Measurements from ENCODE around the gene SPG21. TPM values are rescaled to one million over a fixed set of nuclear protein-coding genes. Genes with fewer than 3 reads are reported as not detected.

Gene SPG21
- polyA plus RNA-seq, 1 experiment = 101 TPM

DNA sequence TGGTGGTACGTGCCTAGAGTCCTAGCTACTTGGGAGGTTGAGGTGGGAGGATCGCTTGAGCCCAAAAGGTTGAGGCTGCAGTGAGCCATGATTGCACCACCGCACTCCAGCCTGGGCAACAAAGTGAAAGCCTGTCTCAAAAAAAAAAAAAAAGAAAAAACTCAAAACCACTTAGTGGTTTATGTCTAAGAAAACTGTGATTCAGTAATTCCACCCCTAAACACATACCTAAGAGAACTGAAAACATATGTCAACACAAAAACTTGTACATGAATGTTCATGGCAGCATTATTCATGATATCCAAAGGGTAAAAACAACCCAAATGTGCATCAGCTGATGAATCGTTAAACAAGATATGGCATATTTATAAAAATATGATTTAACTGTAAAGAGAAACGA is 14.3 kb downstream of the SPG21 start:
- Histone ChIP-seq H3K27me3 (ENCODE audit: control insufficient read depth, insufficient read depth, low read length) (no peaks in the 10 kb centered on the region), H3K27ac (ENCODE audit: low read depth, low read length) (no peak overlapping the region), H3K9me3 (ENCODE audit: control insufficient read depth, insufficient read depth, low read length) (no peaks in the 10 kb centered on the region), H3K4me3 (ENCODE audit: low read depth, low read length) (no peak overlapping the region)
- no peak for DNase-seq (ENCODE audit: low read depth, low spot score)
- POLR2A ChIA-PET = no interaction called here
- CTCF ChIA-PET = no interaction called here
- TF ChIP-seq, protein P1, sequence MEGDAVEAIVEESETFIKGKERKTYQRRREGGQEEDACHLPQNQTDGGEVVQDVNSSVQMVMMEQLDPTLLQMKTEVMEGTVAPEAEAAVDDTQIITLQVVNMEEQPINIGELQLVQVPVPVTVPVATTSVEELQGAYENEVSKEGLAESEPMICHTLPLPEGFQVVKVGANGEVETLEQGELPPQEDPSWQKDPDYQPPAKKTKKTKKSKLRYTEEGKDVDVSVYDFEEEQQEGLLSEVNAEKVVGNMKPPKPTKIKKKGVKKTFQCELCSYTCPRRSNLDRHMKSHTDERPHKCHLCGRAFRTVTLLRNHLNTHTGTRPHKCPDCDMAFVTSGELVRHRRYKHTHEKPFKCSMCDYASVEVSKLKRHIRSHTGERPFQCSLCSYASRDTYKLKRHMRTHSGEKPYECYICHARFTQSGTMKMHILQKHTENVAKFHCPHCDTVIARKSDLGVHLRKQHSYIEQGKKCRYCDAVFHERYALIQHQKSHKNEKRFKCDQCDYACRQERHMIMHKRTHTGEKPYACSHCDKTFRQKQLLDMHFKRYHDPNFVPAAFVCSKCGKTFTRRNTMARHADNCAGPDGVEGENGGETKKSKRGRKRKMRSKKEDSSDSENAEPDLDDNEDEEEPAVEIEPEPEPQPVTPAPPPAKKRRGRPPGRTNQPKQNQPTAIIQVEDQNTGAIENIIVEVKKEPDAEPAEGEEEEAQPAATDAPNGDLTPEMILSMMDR (IDR thresholded peaks at IDR 0.05; ENCODE audit: low read depth, low read length) = no peak

GRCh38 chr15:64970698-64971097 is 19.0 kb downstream of the SPG21 start:
- POLR2A ChIA-PET = no interaction called here
- CTCF ChIA-PET = no interaction called here

GRCh38 chr15:64969401-64969800 is 20.3 kb downstream of the SPG21 start:
- H3K27me3 ChIP-seq (ENCODE audit: control insufficient read depth, insufficient read depth, low read length) = no peaks in the 10 kb centered on the region
- ChIA-PET CTCF (no interaction called here), POLR2A (no interaction called here)
- no peak overlapping the region for H3K27ac ChIP-seq (ENCODE audit: low read depth, low read length)
- TF ChIP-seq, protein P1 (IDR thresholded peaks at IDR 0.05; ENCODE audit: low read depth, low read length) = no peak
- DNase-seq (ENCODE audit: low read depth, low spot score) = no peak
- no peaks in the 10 kb centered on the region for H3K9me3 ChIP-seq (ENCODE audit: control insufficient read depth, insufficient read depth, low read length)
- H3K4me3 ChIP-seq (ENCODE audit: low read depth, low read length) = no peak overlapping the region

More at GRCh38 chr15:64970698-64971097, 19.0 kb downstream of the SPG21 start:
- Histone ChIP-seq H3K9me3 (ENCODE audit: control insufficient read depth, insufficient read depth, low read length) (no peaks in the 10 kb centered on the region), H3K27ac (ENCODE audit: low read depth, low read length) (no peak overlapping the region), H3K4me3 (ENCODE audit: low read depth, low read length) (no peak overlapping the region), H3K27me3 (ENCODE audit: control insufficient read depth, insufficient read depth, low read length) (no peaks in the 10 kb centered on the region)
- no peak for DNase-seq (ENCODE audit: low read depth, low spot score)
- TF ChIP-seq, protein P1 (IDR thresholded peaks at IDR 0.05; ENCODE audit: low read depth, low read length) = no peak

GRCh38 chr15:64961013-64961412 is 28.7 kb downstream of the SPG21 start:
- POLR2A ChIA-PET = interaction anchor here (0.5 to 0.6 kb wide), 2 partner anchors 64 to 129 kb away, joined by 3 to 4 read pairs; no protein-coding TSS in a partner anchor
- Histone ChIP-seq H3K27ac (ENCODE audit: low read depth, low read length) (no peak overlapping the region), H3K9me3 (ENCODE audit: control insufficient read depth, insufficient read depth, low read length) (no peaks in the 10 kb centered on the region), H3K27me3 (ENCODE audit: control insufficient read depth, insufficient read depth, low read length) (no peaks in the 10 kb centered on the region), H3K4me3 (ENCODE audit: low read depth, low read length) (no peak overlapping the region)
- TF ChIP-seq, protein P1 (IDR thresholded peaks at IDR 0.05; ENCODE audit: low read depth, low read length) = no peak
- CTCF ChIA-PET = no interaction called here
- no peak for DNase-seq (ENCODE audit: low read depth, low spot score)

GRCh38 chr15:64960153-64960552 is 29.6 kb downstream of the SPG21 start:
- H3K27ac ChIP-seq (ENCODE audit: low read depth, low read length) = no peak overlapping the region
- no peak overlapping the region for H3K4me3 ChIP-seq (ENCODE audit: low read depth, low read length)
- TF ChIP-seq, protein P1 (IDR thresholded peaks at IDR 0.05; ENCODE audit: low read depth, low read length) = no peak
- no peak for DNase-seq (ENCODE audit: low read depth, low spot score)
- ChIA-PET POLR2A (interaction anchor here (0.6 kb wide), 1 partner anchor 65 kb away, joined by 4 read pairs; no protein-coding TSS in a partner anchor), CTCF (no interaction called here)
- H3K9me3 ChIP-seq (ENCODE audit: control insufficient read depth, insufficient read depth, low read length) = no peaks in the 10 kb centered on the region
- H3K27me3 ChIP-seq (ENCODE audit: control insufficient read depth, insufficient read depth, low read length) = no peaks in the 10 kb centered on the region

Measured in AG04450 (cell line).